Liver (tissue), 3 donors: ENCODE measurements around the gene ZNF662.

Experiments used
- ATF3 ChIP-seq: IDR thresholded peaks from 2 replicates; pipeline ENCODE4 v1.6.1; 2016; ENCODE audit warnings: antibody characterized with exemption
- EGR1 ChIP-seq, 2 donors: IDR thresholded peaks; 2 replicates each; pipeline ENCODE4 v1.6.1; 2016 to 2018; ENCODE audit warnings: antibody characterized with exemption in 2 of 2, low read depth in 2 of 2
- GABPA ChIP-seq, 2 donors: IDR thresholded peaks in 1 of 2; conservative IDR thresholded peaks in 1 of 2; 2 replicates each; pipeline ENCODE4 v1.6.1; 2016; ENCODE audit warnings: antibody characterized with exemption in 2 of 2, mild to moderate bottlenecking in 1 of 2, moderate library complexity in 1 of 2
- JUND ChIP-seq, 2 donors: IDR thresholded peaks; 2 replicates each; pipeline ENCODE4 v1.6.1; 2016; ENCODE audit warnings: antibody characterized with exemption in 2 of 2
- NR2F2 ChIP-seq: IDR thresholded peaks from 2 replicates; pipeline ENCODE4 v1.6.1; 2016; ENCODE audit warnings: antibody characterized with exemption
- RAD21 ChIP-seq, 2 donors: IDR thresholded peaks; 2 replicates each; pipeline ENCODE4 v1.6.1; 2016; ENCODE audit warnings: antibody characterized with exemption in 2 of 2, mild to moderate bottlenecking in 2 of 2
- RXRA ChIP-seq, 2 donors: IDR thresholded peaks; 2 replicates each; pipeline ENCODE4 v1.6.1; 2017 to 2018; ENCODE audit warnings: antibody characterized with exemption in 2 of 2, mild to moderate bottlenecking in 1 of 2
- TAF1 ChIP-seq: conservative IDR thresholded peaks from 2 replicates; pipeline ENCODE4 v1.6.1; 2016; ENCODE audit warnings: antibody characterized with exemption, mild to moderate bottlenecking
- YY1 ChIP-seq: IDR thresholded peaks from 2 replicates; pipeline ENCODE4 v1.6.1; 2016; ENCODE audit warnings: antibody characterized with exemption, mild to moderate bottlenecking
- TF ChIP-seq, protein P1 (sequence below): fragments of 150-350 bp; IDR thresholded peaks from 2 replicates; pipeline ENCODE4 v1.5.1; 2017; ENCODE audit warnings: improper control_type of control experiment, low read depth, low read length; ENCODE audit not compliant: missing input control
- TF ChIP-seq, protein P2 (sequence below): IDR thresholded peaks from 2 replicates; pipeline ENCODE4 v1.6.1; 2016; ENCODE audit warnings: antibody characterized with exemption
- TF ChIP-seq, protein P3 (sequence below): IDR thresholded peaks from 2 replicates; pipeline ENCODE4 v1.6.1; 2016; ENCODE audit warnings: antibody characterized with exemption, mild to moderate bottlenecking
- TF ChIP-seq, protein P4 (sequence below): IDR thresholded peaks from 2 replicates; pipeline ENCODE4 v1.6.1; 2016; ENCODE audit warnings: antibody characterized with exemption
- donor health status: healthy.
- donor health status: healthy.

DNA sequence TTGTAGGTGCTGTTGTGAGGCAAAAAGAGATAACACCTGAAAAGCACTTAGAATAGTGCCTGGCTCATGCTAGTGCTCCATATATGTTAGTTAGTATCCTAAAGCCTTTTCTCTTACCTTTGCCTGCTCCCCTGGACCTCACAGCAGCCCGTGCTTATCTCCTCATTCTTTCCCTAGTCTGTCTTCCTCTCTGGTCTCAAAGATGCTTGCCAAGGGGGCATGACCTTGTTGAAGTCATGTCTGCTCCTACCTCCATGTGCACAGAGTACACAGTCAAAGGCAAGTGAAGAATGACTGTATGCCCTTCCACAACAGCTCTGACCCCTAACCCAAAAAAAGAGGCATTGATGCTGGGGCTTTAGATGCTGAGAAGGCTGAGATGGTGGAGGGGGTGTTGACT lies 29.5 kb upstream of the ZNF662 start:
- TF ChIP-seq, protein P1, sequence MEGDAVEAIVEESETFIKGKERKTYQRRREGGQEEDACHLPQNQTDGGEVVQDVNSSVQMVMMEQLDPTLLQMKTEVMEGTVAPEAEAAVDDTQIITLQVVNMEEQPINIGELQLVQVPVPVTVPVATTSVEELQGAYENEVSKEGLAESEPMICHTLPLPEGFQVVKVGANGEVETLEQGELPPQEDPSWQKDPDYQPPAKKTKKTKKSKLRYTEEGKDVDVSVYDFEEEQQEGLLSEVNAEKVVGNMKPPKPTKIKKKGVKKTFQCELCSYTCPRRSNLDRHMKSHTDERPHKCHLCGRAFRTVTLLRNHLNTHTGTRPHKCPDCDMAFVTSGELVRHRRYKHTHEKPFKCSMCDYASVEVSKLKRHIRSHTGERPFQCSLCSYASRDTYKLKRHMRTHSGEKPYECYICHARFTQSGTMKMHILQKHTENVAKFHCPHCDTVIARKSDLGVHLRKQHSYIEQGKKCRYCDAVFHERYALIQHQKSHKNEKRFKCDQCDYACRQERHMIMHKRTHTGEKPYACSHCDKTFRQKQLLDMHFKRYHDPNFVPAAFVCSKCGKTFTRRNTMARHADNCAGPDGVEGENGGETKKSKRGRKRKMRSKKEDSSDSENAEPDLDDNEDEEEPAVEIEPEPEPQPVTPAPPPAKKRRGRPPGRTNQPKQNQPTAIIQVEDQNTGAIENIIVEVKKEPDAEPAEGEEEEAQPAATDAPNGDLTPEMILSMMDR: no peak
- TF ChIP-seq RAD21 (IDR thresholded peaks at IDR 0.05): no peak
- TF ChIP-seq, protein P2, sequence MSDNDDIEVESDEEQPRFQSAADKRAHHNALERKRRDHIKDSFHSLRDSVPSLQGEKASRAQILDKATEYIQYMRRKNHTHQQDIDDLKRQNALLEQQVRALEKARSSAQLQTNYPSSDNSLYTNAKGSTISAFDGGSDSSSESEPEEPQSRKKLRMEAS: no peak
- no peak for TF ChIP-seq RXRA (IDR thresholded peaks at IDR 0.05)
- TF ChIP-seq, protein P3, sequence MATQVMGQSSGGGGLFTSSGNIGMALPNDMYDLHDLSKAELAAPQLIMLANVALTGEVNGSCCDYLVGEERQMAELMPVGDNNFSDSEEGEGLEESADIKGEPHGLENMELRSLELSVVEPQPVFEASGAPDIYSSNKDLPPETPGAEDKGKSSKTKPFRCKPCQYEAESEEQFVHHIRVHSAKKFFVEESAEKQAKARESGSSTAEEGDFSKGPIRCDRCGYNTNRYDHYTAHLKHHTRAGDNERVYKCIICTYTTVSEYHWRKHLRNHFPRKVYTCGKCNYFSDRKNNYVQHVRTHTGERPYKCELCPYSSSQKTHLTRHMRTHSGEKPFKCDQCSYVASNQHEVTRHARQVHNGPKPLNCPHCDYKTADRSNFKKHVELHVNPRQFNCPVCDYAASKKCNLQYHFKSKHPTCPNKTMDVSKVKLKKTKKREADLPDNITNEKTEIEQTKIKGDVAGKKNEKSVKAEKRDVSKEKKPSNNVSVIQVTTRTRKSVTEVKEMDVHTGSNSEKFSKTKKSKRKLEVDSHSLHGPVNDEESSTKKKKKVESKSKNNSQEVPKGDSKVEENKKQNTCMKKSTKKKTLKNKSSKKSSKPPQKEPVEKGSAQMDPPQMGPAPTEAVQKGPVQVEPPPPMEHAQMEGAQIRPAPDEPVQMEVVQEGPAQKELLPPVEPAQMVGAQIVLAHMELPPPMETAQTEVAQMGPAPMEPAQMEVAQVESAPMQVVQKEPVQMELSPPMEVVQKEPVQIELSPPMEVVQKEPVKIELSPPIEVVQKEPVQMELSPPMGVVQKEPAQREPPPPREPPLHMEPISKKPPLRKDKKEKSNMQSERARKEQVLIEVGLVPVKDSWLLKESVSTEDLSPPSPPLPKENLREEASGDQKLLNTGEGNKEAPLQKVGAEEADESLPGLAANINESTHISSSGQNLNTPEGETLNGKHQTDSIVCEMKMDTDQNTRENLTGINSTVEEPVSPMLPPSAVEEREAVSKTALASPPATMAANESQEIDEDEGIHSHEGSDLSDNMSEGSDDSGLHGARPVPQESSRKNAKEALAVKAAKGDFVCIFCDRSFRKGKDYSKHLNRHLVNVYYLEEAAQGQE: no peak
- no peak for TF ChIP-seq EGR1 (IDR thresholded peaks at IDR 0.05; ENCODE audit: low read depth in 2 of 2)
- TF ChIP-seq YY1: no peak
- no peak for TF ChIP-seq GABPA (IDR thresholded peaks at IDR 0.05 in 1 of 2, conservative IDR thresholded peaks at IDR 0.05 in 1 of 2)
- no peak for TF ChIP-seq TAF1
- no peak for TF ChIP-seq ATF3
- TF ChIP-seq, protein P4, sequence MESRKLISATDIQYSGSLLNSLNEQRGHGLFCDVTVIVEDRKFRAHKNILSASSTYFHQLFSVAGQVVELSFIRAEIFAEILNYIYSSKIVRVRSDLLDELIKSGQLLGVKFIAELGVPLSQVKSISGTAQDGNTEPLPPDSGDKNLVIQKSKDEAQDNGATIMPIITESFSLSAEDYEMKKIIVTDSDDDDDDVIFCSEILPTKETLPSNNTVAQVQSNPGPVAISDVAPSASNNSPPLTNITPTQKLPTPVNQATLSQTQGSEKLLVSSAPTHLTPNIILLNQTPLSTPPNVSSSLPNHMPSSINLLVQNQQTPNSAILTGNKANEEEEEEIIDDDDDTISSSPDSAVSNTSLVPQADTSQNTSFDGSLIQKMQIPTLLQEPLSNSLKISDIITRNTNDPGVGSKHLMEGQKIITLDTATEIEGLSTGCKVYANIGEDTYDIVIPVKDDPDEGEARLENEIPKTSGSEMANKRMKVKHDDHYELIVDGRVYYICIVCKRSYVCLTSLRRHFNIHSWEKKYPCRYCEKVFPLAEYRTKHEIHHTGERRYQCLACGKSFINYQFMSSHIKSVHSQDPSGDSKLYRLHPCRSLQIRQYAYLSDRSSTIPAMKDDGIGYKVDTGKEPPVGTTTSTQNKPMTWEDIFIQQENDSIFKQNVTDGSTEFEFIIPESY: no peak
- TF ChIP-seq NR2F2: no peak
- TF ChIP-seq JUND (IDR thresholded peaks at IDR 0.05): no peak
